ENCODE results near the gene USP34.
"Not testable (repeated sequence)": the region's sequence is repeated elsewhere in the genome, so short reads cannot be mapped to it uniquely, and the experiment has no call there.

The USP34 gene

DNA sequence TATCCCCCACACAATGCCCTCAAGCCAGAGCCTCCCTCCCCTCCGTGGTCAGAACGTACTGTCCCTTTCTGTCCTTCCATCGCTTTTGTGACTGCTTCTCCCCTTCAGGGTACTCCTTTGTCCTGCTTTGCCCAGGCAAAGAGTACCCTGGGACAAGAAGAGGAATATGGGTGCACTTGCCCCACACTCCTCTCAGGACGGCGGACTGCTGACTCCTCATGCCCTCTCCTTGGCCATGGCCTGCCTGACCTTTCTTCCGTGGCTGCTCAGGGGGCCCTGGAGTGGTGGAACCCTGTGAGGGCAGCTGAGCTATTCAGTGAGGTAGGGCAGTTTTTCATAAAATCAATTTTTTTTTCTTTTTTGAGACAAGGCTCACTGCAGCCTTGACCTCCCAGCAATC is 290.2 kb downstream of the USP34 start:
- FAIRE-seq = no peak

DNA sequence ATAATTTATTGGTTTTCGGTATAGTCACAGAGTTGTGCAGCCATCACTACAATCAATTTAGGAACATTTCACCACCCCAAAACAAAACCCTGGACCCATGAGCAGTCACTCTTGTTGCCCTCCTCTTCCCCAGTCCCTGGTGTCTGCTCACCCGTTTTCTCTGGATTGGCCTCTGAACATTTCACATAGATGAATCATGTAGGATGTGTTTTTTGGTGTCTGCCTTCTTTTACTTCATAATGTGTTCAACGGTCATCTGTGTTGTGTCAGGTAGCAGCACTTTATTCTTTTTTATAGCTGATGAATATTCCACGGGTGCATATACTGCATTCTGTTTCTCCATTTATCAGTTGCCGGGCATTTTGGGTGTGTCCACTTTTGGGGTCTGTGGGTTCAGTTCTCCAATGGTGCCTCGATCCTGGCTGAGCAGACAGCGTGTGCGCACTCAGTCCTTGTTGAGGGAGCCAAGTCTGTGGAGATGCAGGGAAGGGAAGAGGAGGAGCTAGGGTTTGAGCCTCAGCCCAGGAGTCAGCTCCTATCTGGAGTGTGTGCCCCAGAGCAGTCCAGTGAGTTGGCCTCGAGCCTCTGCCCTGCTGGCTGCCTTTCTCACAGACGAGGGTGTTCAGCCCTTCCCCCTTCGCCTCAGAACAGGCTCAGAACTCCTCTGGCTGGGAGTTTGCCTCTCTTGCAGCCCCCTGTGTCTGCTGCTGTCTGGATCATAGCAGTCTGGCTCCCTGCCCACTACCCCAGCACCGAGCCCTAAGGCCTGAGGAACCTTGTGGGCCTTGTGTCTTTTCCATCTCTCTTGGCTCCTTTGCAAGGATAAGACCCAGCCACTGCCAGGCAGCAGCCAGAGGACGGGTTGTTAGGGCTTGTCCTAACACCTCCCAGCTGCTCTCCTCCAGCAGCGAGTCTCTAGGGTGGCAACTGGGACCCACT is 290.9 kb downstream of the USP34 start:
- FAIRE-seq = no peak

DNA sequence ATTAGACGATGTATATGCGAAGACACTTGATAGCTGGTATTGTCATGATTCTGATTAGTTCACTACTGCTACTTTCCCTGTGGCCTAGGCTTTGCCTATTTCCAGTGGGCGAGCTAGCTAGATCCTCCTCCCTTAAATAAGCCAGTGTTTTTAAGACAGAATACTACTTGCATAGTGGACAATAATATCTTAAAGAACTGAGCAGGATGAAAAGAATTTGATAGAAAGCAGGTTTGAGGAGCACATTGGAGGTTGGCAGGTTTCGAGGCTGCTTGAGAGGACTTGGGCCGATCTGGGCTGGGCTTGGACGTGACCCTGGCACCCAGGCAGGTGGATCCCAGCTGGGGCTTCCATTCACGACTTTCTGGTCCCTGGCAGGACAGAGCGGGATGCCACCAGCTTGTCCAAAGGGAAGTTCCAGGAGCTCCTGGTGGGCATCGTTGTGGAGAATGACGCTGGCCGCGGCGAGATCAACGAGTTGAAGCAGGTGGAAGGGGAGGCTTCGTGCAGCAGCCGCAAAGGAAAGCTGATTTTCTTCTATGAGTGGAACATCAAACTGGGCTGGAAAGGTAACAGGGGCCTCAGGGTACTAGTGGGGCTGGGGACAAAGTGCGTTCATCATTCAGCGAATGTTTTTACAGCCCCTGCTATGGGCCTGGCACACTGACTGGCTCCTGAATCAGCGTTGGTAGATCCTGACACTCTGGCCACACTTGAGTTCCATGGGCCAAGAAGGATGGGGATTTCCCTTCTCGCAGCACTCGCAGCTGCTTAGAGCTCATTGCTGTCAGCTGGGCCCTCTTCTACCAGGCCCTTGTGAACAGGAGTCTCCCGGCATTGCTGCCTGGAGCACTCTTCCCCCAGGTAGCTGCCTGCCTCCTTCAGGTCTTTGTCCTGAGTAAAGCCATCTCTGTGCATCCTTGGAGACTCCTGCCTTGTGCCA is 292.0 kb downstream of the USP34 start:
- no peak for FAIRE-seq

DNA sequence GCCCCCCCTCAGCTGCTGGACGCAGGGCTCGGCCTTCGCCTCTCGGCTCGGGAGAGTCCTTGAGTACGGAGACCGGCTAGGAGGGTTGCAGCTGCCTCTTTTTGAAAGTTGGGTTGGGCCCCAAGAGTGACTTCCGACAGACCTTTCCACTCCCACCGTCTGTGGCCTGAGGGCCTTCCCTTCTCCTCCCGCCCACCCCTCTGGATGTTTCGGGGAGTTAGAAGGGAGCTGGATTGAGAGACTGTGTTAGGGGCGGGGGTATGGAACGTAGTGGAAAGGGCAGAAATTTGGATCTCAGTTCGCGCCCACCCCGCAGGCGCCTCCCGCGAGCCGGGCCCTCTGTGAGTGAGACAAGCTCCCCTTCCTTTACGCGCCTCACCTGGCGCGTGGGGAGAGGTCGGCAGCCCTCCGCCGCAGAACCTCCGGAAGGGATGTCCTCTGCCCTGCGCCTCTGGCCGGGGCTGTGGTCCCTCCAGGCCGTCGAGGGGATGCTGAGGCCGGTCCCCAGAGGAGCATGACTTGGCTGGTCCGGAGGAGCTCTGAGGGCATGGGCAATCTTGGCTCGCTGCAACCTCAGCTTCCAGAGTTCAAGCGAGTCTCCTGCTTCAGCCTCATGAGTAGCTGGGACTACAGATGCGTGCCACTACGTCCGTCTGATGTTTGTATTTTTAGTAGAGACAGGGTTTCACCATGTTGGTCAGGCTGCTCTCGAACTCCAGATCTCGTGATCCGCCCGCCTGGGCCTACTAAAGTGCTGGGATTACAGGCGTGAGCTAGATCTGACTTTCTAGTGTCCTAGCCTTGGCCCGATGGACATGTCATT is 292.9 kb downstream of the USP34 start:
- no peak for FAIRE-seq

DNA sequence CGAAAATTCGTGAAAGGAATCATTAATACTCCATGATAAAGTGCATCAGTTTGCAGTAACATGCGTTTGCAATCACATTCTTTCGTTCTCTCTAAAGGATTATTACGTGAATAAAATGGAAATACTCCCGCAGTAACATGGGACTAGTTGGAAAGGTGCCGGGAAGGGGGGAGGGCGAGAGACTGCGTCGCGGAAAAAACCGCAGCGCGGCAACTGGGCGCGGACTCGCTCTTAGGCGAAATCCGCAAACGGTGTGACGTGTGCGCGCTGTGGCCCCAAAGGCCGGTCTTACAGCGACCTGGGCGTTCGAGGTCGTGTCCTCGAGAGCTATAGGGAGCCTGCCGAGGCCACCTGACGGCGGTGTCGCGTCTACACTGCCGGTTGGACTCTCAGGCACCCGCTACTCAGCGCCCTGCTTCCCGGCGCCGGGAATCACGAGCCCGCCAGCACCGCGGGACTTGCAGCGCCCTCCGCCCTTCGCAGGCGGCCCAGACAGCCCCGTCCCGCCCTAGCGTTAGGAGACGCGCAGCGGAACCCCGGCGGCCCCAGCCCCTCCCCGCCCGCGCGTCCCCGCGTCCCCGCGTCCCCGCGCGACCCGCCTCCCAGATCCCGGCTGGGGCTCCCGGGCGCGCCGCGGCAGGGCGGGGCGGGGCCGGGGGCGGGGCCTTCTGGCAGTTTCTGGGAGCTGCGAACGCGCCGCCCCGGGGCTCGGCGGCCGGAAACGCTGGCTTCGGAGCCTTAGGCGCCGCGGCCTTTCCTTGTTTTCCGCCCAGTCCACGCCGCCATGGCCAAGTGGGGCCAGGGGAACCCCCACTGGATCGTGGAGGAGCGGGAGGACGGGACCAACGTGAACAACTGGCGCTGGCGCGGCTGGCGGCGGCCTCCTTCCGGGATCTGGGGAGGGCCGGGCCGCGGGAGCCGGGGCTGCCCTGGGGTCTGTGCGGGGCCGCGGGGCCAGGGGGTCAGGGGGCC is 293.8 kb downstream of the USP34 start:
- FAIRE-seq = no peak

DNA sequence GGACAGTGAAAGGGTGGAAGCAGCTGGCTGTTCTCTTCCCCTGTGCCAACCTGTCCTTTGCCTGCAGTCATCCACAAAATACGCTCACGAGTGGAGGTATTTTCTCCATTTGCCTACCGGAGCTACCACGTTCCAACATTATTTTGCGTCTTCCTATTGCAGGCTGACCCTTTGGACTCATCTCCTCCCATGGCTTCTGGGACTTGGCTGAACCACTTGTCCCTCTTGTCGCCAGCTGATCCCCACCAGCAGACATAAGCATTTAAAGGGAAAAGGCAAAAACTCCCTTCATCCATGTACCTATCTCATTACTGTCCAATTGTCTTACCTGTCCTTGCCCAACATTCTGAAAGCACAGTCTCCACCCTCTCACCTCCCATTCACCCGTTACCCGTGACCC is 295.9 kb downstream of the USP34 start:
- FAIRE-seq = no peak

DNA sequence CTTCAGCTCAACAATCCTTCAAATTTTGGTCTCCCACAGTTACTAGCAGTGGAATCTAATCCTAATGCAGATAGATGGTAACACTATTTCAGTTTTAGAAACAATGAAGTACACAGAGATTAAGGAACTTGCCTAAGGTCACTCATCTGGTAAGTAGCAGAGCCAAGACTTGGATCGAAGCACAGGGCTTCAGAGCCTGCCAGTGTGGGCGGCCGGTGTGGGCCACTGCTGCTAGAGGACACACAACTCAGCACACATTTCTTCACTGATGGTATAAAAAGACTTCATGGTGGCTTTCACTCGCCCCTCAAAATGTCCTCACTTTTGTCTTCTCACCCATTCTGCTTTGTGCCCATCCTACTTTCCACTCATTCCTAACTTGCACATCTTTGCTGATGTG is 297.8 kb downstream of the USP34 start:
- FAIRE-seq = no peak

DNA sequence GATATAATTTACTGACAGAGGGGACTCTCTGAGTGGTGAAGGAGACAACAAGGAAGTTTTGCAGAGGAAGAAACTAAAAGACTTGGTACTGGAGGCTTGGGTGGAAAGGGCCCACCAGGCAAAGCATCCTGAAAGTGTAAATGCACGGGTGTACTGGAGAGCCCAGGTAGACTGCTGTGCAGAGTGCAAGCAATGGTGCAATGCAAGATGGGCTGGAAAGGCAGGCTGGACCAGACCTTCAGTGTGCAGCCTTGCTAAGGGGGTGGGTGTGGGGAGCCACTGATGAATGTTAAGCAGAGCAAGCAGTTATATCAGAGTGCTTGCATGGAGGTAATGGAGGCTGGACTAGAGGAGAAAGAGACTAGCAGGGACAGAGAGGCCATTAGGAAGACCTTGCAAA is 298.2 kb downstream of the USP34 start:
- no peak for FAIRE-seq

DNA sequence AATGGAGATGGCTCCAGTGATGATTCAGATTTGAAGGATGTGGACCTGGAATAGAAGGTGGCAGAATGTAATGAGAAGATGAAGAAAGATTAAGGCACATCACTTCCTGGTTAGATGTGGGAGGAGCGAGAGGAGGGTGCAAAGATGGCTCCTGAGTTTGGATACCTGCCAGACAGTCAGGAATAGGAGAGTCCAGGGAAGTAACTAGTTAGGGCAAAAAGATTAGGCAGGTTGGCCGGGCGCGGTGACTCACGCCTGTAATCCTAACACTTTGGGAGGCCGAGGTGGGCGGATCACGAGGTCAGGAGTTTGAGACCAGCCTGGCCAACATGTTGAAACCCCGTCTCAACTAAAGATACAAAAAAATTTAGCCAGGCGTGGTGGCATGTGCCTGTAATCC is 303.3 kb downstream of the USP34 start:
- FAIRE-seq = no peak

DNA sequence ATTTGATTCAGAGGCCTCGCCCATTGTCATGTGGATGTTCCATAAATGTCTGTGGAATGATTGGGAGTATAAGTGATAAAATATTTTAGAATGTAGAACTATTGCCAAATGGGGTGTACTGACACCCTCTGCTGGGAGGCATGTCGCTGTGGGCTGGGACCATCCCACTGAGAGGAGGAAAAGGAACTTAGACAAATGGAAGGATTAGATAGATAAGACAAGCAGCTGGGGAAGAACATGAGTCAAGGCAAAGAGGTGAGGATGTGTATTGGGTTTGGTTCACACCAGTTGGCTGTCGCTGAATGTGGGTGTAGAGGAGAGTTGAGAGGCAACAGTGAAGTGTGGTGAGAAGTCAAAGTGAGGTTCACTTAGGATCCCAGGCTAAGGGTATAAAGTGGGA is 304.9 kb downstream of the USP34 start:
- FAIRE-seq = no peak

DNA sequence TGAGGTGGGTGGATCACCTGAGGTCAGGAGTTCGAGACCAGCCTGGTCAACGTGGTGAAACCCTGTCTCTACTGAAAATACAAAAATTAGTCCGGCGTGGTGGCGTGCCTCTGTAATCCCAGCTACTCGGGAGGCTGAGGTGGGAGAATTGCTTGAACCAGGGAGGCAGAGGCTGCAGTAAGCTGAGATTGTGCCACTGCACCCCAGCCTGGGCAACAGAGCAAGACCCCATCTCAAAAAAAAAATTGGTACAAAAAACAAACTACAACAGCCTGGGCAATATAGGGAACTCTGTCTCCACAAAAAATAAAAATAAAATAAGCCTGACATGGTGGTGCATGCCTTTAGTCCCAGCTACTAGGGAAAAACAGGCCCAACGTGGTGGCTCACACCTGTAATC is 305.8 kb downstream of the USP34 start:
- FAIRE-seq = not testable (repeated sequence)

DNA sequence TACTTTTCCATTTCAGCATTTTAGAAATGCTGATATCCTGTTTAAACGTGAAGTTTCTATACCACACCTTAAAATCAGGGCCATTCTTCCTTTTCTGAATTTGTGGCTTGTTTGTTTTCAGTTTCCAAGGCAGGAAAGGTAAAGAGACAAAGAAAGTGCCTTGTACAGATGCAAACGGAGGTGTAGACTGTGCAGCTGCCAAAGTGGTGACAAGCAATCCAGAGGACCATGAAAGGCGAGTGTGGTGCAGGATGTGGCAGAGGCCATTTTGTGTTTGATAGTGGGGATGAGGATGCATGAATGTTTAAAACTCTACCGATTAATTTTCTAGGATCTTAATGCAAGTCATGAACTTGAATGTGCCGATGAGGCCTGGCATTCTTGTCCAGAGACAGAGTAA is 308.2 kb downstream of the USP34 start:
- no peak for FAIRE-seq

DNA sequence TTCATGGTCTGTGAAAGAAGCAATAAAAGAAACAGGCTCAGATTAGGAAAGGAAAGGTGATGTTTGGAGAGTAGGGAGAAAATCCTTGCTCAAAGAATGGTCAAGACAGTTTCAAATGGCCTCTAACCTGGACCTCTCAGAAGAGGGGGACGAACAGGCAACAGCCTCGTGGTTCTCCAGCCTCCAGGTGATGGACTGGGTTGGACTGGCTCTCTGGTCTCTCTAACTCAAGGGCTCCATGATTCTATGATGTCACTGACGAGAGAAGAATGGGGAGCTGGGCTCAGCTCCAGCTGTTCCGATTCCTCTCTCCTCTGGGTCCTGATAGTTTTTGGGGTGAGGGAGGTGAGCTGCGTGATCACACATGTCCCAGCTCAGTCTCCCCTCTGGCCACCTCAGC is 309.0 kb downstream of the USP34 start, which contains the start of gene C2orf74:
Gene C2orf74, plus strand, starts transcription at position 301 of the 400 bp plus-strand sequence. CDS start 327 bp downstream, outside the sequence.
- no peak for FAIRE-seq

DNA sequence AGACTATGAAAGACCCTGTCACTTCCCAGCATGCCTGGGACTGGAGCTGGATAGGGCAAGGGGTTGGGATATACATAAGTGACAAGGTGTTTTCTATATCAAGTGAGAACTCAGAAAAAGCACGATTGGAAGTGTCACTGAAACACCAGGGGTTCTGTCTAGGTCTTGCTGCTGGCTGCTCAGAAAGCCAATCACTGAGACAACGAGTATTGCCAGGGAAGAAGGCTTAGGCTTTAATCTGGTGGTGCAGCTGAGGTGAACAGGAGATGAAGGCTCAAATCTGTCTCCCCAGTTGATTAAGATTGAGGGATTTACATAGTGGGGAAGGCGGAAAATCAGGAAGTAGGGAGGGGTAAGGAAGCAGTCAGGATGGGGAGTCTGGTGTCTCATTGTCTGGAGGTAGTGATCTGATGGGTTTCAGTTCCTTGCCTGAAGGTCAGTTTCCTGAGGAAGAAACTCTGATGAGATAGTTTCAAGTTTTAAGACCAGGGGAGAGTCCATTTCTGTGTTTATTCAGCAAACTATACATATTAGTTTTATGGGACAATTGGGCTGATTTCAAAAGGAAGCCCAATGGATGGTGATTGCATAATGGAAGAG is 312.4 kb downstream of the USP34 start:
- FAIRE-seq = no peak

DNA sequence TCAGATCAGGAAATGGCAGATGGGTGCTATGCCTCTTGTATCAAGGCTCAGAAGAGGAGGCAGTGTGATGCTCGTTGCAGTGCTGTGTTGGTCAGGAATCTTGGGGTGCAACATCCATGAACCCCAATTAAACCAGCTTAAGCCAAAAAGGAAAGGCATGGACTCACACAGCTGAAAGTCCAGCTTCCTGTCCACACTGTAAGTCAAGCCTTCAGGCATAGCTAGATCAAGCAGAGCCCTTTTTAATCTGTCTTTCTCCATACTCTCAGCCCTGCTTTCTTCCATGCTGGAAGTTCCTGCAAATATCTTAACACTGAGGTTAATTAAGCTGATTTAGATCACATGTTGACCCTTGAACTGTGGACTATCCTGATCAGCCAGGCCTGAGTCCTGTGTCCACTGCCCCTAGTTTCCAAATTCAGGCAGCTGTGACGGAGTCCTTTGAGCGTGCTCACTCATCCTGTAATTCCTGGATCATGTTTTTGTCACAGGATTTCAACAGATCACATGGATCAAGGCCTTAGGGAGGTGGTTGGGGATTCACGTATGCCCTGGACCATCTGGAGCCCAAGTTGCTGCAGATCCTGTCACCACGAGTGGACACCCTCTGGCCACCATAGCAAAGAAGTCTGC is 313.4 kb downstream of the USP34 start:
- no peak for FAIRE-seq

DNA sequence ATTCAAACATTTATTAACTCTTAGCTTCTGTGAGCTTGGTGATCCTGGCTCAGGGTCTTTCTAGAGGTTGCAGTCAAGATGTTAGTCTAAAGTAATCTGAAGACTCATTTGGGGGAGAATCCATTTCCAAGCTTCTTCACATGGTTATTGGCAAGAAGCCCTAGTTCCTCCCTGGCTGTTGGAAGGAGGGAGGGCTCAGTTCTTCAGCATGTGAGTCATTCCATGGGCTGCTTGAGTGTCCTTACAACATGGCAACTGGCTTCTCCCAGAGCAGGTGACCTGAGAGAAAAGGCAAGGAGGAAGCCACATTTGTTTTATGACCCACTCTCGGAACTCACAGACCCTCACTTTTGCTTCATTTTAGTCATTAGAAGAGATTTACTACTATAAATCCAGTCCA is 319.5 kb downstream of the USP34 start:
- no peak for FAIRE-seq

DNA sequence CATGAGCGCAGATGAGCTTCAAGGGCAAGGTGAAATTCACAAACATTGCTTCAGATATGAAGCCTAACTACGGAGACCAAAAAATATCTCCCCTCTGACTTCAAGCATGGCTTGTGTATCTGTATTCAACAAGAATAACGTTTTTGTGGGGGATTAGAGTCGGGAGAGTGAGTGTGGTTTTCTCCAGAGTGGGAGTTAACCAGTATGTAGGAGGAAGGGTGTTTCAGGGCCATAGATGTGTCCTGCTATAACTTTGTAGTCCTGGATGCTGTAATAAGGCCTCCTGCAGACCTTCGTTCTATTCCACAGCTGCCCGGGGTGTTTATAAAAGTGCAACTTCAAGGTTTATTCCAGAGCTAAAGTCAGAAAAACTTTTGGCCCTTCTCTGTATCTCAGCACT is 321.8 kb downstream of the USP34 start:
- FAIRE-seq = no peak

DNA sequence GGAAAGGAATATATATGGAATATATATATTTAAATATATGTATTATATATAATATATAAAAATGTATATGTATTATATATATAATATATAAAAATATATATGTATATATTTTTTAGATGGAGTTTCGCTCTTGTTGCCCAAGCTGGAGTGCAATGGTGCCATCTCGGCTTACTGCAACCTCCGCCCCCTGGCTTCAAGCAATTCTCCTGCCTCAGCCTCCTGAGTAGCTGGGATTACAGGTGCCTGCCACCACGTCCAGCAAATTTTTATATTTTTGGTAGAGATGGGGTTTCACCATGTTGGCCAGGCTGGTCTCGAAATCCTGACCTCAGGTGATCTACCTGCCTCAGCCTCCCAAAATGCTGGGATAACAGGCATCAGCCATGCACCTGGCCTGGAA is 322.8 kb downstream of the USP34 start:
- not testable (repeated sequence) for FAIRE-seq

DNA sequence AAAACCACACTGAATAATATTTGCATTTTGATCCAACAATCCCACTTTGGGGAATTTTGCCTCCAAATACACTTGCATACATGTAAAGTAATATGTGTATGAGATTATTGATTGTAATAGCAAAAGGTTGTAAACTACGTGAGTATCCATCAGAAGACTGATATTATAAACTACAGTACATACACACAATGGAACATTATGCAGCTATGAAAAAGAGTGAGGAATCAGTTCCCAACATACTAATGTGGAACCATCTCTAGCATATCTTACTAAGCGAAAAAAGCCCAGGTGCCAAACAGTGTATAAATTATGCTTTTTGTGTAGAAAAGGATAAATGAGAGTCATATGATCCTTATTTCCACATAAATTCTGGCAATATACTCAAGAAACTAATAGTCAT is 324.9 kb downstream of the USP34 start:
- no peak for FAIRE-seq

DNA sequence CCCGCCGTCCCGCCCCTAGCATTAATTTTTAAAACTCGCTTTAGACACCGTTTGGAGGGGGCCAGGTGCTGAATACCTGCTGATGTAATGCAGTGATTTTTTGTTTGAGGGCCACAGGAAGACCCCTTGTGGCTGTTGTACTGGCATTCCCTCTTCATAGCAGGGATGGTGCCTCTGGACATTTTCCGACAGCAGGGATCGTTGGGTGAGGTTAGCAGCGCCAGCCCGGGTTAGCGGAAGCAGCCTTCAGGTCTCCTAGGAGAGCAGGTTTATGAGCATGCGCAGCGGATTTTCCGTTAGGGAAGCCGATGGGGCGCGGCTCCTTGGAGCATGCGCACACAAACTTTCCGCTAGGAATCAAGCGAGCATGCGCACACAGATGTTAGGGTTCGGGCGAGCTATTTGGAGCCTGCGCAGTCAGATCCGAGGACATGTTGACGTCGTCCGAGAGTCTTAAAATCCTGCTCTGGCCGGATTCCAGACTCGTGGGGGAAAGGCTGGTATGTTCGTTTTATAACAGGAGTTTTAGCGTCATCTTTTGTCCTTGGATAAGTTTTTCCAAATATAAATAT is 326.1 kb downstream of the USP34 start:
- FAIRE-seq = peak; percentile 98
